ENCODE measurements around the gene RSRC1.
"Not testable (repeated sequence)": the region's sequence is repeated elsewhere in the genome, so short reads cannot be mapped to it uniquely, and the experiment has no call there.

The RSRC1 gene

DNA sequence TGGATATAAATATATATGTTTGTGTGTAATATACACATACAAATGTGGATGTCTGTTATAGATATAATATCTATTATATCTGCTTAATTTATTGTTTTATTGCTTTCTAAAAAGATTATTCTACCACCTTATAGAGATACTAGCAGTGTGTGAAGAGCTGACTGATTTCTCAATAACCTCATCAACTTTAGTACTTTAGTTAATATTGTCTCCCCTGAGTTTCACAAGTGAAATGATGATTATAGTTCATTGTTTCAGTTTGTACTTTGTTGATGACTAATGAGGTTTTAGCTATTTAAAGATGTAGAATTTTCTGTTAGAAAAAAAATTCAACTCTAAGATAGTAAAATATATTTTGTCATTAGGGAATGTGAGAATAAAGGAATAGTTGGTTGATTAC is 11.4 kb downstream of the RSRC1 start:
- Histone ChIP-seq H2AFZ (ENCODE audit: low read depth) (no peak overlapping the region), H3K27me3 (ENCODE audit: insufficient read depth, low read depth) (no peaks in the 10 kb centered on the region), H3K9ac (no peak overlapping the region), H3K4me2 (peak overlapping the region; percentile 47), H3K4me3 (IDR thresholded peaks at IDR 0.05; ENCODE audit: insufficient read depth, low read depth, low read length) (no peak overlapping the region), H4K20me1 (ENCODE audit: insufficient read depth) (peaks cover 10% of the 10 kb centered on the region; the same call in 1 of the 2 replicates), H3K27ac (no peak overlapping the region), H3K36me3 (ENCODE audit: insufficient read depth) (no peaks in the 10 kb centered on the region), H3K4me1 (ENCODE audit: low read depth, poor library complexity, severe bottlenecking) (peaks cover 38% of the 10 kb centered on the region), H3K79me2 (ENCODE audit: insufficient read depth, low read depth) (peaks cover 44% of the 10 kb centered on the region; the same call in 1 of the 2 replicates)
- TF ChIP-seq, protein P1, sequence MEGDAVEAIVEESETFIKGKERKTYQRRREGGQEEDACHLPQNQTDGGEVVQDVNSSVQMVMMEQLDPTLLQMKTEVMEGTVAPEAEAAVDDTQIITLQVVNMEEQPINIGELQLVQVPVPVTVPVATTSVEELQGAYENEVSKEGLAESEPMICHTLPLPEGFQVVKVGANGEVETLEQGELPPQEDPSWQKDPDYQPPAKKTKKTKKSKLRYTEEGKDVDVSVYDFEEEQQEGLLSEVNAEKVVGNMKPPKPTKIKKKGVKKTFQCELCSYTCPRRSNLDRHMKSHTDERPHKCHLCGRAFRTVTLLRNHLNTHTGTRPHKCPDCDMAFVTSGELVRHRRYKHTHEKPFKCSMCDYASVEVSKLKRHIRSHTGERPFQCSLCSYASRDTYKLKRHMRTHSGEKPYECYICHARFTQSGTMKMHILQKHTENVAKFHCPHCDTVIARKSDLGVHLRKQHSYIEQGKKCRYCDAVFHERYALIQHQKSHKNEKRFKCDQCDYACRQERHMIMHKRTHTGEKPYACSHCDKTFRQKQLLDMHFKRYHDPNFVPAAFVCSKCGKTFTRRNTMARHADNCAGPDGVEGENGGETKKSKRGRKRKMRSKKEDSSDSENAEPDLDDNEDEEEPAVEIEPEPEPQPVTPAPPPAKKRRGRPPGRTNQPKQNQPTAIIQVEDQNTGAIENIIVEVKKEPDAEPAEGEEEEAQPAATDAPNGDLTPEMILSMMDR (conservative IDR thresholded peaks at IDR 0.05; ENCODE audit: low read depth, low read length): no peak

DNA sequence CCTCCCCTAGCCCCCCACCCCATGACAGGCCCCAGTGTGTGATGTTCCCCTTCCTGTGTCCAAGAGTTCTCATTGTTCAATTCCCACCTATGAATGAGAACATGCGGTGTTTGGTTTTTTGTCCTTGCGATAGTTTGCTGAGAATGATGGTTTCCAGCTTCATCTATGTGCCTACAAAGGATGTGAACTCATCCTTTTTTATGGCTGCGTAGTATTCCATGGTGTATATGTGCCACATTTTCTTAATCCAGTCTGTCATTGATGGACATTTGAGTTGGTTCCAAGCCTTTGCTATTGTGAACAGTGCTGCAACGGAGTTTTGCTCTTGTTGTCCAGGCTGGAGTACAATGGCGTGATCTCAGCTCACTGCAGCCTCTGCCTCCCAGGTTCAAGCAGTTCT is 12.8 kb downstream of the RSRC1 start:
- not testable (repeated sequence) for H3K4me2 ChIP-seq; H3K27me3 ChIP-seq (ENCODE audit: insufficient read depth, low read depth); H2AFZ ChIP-seq (ENCODE audit: low read depth); H4K20me1 ChIP-seq (ENCODE audit: insufficient read depth); H3K4me3 ChIP-seq (IDR thresholded peaks at IDR 0.05; ENCODE audit: insufficient read depth, low read depth, low read length); H3K36me3 ChIP-seq (ENCODE audit: insufficient read depth); H3K27ac ChIP-seq; H3K9ac ChIP-seq
- Histone ChIP-seq H3K4me1 (ENCODE audit: low read depth, poor library complexity, severe bottlenecking) (peaks cover 52% of the 10 kb centered on the region), H3K79me2 (ENCODE audit: insufficient read depth, low read depth) (peaks cover 39% of the 10 kb centered on the region; the same call in 1 of the 2 replicates)

DNA sequence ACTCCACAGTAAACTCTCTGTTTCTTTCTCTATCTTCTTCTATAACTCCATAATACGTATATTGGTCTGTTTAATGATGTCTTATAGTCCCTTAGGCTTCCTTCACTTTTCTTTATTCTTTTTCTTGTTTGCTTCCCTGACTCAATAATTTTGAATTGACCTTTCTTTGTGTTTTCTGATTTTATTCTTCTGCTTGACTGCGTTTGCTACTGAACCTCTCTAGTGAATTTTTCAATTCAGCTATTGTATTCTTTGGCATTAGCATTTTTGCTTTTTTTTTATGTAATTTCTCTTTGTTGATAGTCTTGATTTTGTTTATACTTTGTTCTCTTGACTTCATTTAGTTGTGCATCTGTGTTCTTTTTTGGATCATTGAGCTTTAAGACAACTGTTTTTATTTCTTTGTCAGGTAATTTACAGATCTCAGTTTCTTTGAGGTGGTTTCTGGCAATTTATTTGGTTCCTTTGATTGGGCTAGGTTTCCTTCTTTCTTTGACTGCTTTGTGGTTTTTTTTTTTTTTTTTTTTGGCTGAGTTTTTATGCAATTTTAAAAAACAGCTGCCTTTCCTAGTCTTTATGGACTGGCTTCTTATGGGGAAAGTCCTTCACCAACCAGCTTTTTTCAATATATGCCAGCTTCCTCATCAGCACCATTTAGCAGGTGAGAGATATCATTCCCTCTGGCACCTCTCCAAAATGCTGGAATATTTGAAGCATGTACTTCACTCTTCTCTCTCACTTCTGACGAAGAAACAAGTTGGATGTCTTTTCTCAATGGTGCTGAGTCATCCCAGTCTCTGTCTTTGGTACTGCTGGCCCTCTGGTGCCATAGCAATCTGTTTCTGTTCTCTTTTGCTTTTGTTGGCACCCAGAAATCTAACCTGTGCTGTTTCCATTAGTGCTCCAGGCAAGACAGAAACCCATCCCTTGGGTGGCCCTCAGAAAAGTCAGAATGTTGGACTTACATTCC is 17.6 kb downstream of the RSRC1 start:
- Histone ChIP-seq H3K36me3 (ENCODE audit: insufficient read depth) (0 out of 2 replicates have a peak, but pooled peaks cover under 1% of the 10 kb centered on the region), H3K4me3 (IDR thresholded peaks at IDR 0.05; ENCODE audit: insufficient read depth, low read depth, low read length) (peak overlapping the region; percentile 29), H2AFZ (ENCODE audit: low read depth) (no peak overlapping the region), H3K4me2 (peak overlapping the region; percentile 27), H3K79me2 (ENCODE audit: insufficient read depth, low read depth) (peaks cover 15% of the 10 kb centered on the region; the same call in 1 of the 2 replicates), H3K27ac (peak overlapping the region; percentile 63), H3K4me1 (ENCODE audit: low read depth, poor library complexity, severe bottlenecking) (peaks cover 32% of the 10 kb centered on the region), H3K9ac (no peak overlapping the region), H4K20me1 (ENCODE audit: insufficient read depth) (no peaks in the 10 kb centered on the region), H3K27me3 (ENCODE audit: insufficient read depth, low read depth) (no peaks in the 10 kb centered on the region)
- TF ChIP-seq, protein P1 (conservative IDR thresholded peaks at IDR 0.05; ENCODE audit: low read depth, low read length): no peak

DNA sequence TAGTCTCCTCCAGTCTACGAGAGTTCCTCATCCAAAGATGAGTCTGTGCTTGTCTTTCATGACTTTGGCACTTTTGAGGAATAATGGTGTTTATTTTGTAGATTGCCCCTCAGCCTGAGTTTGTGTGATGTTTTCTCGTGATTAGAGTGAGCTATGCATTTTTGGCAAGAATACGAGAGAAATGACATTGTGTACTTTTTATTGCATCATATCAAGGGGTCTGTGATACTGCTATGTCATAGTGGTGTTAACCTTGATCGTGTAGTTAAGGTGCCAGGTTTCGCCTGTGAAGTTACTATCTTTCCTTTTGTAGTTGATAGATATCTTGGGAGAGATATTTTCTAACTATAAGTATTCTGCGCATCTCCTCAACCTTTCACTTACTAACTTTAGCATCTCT is 18.9 kb downstream of the RSRC1 start:
- Histone ChIP-seq H3K4me1 (ENCODE audit: low read depth, poor library complexity, severe bottlenecking) (peaks cover 32% of the 10 kb centered on the region), H4K20me1 (ENCODE audit: insufficient read depth) (no peaks in the 10 kb centered on the region; the same call in 1 of the 2 replicates), H3K9ac (no peak overlapping the region), H3K79me2 (ENCODE audit: insufficient read depth, low read depth) (peaks cover 15% of the 10 kb centered on the region; the same call in 1 of the 2 replicates), H3K27ac (no peak overlapping the region; the same call in 1 of the 2 replicates), H2AFZ (ENCODE audit: low read depth) (no peak overlapping the region), H3K4me3 (IDR thresholded peaks at IDR 0.05; ENCODE audit: insufficient read depth, low read depth, low read length) (peak overlapping the region; percentile 0), H3K4me2 (no peak overlapping the region), H3K27me3 (ENCODE audit: insufficient read depth, low read depth) (no peaks in the 10 kb centered on the region), H3K36me3 (ENCODE audit: insufficient read depth) (0 out of 2 replicates have a peak, but pooled peaks cover 2% of the 10 kb centered on the region)
- TF ChIP-seq, protein P1 (conservative IDR thresholded peaks at IDR 0.05; ENCODE audit: low read depth, low read length): no peak

Data from KMS-11 (cell line).